GM18520 (cell line): ENCODE measurements around the gene SAV1.
"Not testable (repeated sequence)": the region's sequence is repeated elsewhere in the genome, so short reads cannot be mapped to it uniquely, and the experiment has no call there.

Experiments
- ATAC-seq: cut with Tn5 transposase; IDR thresholded peaks from one replicate; pipeline ENCODE4 v1.9.1; 2021; ENCODE audit not compliant: unreplicated experiment

SAV1 gene

DNA sequence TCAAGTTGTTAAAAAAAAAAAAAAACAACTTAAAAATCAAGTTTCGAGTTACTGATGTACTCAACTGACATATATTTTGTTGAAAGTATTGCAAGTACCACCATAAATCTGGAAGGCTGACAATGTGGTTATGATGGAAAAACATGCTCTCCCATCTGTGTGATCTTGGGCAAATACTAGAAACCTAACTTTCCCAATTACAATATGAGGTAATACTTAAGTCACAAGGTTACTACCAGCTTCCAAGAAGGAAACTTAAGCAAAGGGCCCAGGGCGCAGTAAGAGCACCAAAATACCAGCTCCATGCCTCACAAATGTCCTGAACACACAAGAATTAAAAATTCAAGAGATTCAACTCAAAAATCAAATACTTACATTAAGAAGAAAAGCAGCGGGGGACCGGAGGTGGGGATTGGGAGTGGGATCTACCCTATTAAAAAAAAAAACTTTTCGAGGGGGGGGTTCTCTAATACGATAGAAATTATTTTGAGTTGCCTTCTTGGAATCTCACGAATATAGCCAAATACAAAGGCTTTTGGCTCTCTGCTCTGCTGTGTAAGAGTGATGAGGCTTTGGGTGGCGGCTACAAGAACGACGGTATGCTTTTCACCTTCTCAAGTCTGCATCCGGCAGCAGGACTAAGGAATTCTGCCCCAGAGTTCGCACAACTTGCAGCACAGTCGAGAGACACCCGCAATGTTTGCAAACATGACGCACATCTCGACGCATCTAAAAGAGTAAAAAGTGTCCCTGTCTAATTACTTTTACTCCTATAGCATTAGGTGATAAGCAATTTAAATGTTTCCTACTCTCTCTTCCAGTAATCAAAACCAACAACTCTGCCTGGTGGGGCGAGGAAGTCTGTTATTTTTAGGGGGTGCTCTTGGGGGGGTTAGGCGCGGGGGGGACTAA lies 1.1 kb downstream of the SAV1 start:
- no peak for ATAC-seq

DNA sequence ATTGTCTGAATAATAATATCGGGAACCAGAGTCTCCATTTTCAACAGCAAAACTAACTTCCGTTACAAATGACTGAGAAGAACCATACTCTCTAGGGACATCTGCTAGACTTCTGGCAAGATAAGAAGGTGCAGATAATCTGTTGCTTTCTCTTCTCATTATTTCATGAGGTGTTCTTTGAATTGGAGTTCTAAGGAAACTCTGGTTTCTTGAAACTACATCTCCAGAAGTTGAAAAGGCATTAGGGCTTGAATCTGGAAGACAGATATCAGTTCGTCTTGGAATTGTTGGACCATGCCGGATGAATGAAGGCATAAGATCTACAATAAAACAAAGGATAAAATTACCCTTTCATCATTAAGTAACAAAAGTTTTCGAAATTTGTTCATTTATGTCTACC lies 2.8 kb downstream of the SAV1 start:
- not testable (repeated sequence) for ATAC-seq

DNA sequence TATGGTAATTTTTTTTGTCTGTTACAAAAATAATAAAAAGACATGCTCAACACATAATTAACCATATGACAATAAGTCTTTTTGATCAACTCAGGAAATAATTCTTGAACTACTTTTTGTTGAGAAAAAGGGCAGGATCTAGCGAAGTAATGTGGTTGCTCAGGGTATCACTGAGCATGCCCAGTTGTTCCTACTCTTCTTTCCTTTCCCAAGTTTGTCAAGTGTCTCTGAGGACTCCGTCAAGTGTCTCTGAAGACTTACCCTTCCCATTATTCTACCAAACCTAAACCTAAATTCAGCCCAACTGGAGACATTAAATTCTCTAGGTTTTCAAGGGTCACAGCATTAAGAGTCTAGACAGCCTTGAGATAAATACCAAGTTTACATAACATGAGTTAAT lies 3.5 kb downstream of the SAV1 start:
- not testable (repeated sequence) for ATAC-seq

DNA sequence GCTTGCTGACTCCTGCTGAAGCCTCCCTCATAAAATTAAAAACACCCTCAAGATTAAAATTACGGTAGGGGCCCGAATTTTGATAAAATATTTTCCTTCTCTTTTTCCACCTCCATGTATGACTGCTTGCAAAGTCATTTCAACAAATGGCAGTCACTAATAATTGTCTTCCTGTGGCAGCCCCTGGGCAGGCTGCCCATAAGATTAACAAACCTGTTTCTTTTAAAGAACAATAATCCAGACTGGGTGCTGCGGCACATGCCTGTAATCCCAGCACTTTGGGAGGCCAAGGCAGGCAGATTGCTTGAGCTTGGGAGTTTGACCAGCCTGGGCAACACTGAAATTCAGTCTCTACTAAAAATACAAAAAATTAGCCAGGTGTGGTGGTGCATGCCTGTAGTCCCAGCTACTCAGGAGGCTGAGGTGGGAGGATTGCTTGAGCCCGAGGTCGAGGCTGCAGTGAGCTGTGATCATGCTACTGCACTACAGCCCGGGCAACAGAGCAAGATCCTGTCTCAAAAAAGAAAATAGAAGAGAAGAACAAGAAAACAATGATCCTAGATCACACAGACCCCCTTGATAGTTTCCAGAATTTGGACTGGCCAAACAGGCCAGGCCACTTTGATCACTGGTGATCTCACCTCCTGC lies 8.7 kb downstream of the SAV1 start:
- no peak for ATAC-seq

DNA sequence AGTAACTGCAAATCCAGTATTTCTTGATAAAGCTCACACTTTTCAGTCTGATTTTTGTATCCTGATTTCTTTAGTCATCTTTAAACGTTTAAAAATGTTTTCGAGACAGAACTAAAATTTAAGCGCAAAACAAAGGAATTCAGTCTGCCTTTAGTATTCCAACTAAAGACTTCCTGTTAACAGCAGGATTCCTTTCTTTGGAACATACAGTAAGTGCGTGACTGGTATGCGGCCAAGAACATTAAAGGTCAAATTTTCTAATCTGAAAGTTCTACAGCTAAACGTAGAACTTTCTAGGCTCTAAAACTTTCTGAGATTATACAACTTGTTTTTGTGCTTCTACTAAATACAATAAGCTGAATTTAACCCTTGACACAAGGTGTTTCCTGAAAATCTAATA lies 9.9 kb downstream of the SAV1 start:
- no peak for ATAC-seq

DNA sequence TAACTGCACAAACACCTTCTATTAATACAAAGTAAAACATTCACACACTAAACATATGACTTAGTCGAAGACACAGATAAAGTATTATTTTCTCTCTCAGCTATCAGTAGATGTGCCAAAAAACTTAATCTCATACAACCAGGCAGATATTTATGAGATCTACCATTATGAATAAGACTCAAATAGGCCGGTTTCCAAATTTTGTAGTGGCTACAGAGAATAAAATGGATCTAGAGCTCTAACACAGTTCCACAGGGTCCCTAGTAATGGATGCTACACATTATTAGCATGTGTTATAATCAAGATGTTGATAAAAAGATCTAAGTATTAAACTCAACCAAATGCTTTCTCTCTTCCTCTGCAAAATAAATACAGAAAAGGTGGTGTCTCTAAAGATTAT lies 10.4 kb downstream of the SAV1 start:
- no peak for ATAC-seq

DNA sequence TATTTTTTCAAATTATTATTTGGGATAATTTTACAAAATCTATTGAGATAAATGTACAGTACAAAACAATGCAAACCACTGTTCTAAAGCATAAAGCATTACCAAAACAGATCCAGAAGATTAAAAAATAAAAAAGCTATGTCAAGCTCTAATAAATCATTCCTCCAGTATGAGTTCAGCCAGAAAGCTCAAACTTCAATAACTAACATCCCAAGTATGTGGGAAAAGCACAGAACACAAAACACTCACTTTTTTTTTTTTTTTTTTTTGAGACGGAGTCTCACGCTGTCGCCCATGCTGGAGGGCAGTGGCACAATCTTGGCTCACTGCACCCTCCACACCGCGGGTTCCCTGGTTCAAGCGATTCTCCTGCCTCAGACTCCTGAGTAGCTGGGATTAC lies 11.3 kb downstream of the SAV1 start:
- ATAC-seq = no peak

DNA sequence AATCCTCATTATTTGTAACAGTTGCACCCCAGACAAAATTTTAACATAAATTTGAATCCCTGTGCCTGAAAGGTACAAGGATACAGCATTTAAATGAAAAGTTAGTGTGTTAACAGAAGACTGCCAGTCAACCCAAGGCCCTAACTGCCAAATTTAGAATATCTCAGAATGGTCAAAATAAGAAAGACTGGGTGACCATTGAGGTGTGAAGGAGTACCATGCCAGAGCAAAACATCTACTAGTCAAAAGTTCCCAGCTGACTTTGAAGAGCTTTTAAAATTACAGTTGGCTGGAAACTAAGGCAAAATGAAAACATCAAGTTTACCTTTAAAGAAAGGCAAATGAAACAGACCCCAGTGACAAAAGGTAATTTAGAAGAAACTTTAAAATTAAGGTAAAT lies 18.4 kb downstream of the SAV1 start:
- no peak for ATAC-seq

DNA sequence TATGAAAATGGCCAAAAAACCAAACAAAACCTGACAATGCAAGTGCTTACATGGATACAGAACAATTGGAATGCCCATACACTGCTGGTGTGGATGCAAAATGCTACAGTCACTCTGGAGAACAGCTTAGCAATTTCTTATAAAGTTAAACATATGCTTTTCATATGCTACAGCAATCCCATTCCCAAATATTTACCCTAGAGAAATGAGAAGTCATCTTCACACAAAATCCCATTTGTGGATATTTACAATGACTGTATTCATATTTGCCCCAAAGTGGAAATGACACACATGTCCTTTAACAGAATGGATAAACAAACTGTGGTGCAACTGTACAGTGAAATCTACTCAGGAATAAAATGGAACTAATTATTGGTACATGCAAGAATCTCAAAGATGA lies 20.4 kb downstream of the SAV1 start:
- no peak for ATAC-seq

DNA sequence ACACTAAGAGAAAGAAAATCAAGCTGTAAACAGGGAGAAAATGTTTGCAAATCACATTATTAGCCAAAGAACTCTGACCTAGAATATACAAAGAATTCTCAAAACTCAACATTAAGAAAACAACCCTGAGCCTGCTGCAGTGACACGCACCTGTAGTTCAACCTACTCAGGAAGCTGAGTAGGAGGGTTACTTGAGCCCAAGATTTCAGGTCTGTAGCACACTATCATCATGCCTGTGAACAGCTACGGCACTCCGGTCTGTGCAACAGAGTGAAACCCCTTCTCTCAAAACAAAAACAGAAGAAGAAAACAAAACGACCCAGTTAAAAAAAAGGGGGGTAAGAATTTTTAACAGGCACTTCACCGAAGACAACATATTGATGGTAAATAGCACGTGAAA lies 20.8 kb downstream of the SAV1 start:
- ATAC-seq = no peak

DNA sequence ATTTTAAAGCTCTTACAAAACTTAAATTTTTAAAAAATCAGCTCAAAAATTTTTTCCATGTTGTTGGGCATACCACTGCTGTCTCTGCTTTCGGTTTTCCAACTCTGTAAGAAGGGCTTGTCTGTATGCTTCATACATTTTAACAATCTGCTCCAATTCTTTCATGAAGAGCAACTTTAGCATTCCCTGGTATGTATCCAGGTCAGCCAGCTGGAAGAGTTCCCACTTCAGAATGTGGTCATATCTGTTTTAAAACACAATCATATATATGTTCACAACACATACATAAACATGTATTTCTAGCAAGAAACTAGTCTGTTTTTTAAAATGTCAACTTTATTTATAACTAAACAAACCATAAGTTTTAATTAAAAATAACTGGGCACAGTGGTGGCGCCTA lies 33.0 kb downstream of the SAV1 start:
- ATAC-seq = no peak

DNA sequence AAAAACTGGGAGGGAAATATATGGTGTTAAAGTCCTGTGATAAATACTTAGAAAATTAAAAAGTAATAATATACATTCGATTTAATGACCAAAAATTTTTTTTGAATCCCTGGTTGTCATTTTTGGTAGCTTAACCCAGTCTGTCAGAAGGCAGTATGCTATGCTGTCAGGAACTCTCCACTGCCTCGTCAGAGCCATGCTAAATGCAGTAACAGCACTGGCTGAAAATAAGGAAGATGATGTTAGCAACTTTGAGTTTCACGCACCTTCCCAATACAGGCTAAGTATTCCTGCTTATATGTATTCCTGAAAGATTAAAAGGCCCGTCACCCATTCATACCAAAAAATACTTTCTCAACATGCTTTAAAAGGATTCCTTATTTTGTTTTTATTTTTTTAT lies 34.2 kb downstream of the SAV1 start:
- no peak for ATAC-seq

DNA sequence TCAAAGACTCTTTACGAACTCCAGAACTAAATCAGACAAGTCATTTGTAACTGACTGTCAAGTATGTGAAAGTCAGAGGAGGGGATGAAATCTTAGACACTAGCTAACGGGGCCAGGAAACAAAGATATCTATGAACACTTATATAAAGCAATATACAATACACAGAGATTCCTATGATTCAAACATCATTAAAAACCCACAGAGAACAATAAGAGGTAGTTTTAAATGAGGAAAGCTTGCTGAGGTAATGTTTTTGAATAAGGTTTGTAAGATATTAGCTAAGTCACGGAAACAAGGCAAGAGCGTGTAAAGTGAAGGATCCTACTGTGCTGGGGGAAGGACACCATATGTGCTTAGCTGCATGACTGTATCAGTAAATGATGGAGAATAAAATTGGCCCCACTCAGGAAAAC lies 36.7 kb downstream of the SAV1 start:
- ATAC-seq = no peak

DNA sequence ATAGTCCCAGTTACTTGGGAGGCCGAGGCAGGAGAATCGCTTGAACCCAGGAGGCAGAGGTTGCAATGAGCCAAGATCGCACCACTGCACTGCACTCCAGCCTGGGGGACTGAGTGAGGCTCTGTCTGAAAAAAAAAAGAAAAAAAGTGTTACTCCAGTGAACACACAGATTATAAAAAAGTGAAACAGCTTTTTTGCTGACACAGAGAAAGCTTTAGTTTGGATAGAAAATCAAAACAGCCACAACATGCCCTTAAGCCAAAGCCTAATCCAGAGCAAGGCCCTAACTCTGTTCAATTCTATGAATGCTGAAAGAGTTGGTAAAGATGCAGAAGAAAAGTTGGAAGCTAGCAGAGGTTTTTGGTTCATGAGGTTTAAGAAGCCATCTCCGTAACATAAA lies 43.2 kb downstream of the SAV1 start:
- ATAC-seq = not testable (repeated sequence)

DNA sequence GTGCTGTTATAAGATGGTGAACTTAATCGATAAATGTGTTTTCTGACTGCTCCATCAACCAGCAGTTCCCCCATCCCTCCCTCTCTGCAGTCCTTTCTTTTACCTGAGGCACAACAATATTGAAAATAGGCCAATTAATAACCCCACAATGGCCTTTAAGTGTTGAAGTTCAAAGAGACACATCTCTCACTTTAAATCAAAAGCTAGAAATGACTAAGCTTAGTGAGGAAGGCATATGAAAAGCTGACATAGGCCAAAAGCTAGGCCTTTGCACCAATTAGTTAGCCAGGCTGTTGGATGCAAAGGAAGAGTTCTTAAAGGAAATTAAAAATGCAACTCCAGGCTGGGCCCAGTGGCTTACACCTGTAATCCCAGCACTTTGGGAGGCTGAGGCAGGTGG lies 43.7 kb downstream of the SAV1 start:
- no peak for ATAC-seq

DNA sequence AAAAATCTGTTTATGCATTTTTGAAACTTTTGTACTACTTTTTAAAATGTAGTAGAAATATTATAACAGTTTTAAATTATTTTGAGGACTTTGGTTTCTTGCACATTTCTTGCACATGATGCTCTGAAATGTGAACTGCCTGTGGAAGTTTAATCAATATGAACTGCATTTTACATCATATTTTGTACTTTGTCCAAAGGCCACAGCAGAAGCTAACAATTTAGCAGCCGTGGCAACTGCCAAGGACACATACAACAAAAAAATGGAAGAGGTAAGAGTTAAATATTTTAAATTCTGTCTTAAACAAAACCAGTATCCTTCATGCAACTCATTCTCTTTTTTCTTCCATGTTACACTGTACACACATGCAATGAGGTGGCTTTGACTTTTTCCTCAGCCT lies 45.1 kb downstream of the SAV1 start:
- no peak for ATAC-seq

DNA sequence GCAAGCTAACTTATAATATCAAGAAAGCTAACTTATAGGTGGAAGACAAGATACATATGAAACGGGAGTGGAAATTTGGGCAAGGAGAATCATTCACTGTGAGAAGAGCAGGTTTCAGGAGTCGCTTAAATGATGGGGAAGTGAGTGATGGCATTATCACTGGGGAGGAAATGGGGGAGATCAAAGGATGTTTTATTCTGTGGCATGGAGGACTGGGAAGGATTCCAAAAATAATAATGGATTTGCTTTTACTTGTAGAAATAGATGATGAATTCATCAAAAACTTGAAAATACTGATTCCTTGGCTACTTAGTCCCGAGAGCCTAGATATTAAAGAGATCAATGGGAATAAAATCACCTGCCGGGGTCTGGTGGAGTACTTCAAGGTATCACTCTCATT lies 47.8 kb downstream of the SAV1 start:
- no peak for ATAC-seq

DNA sequence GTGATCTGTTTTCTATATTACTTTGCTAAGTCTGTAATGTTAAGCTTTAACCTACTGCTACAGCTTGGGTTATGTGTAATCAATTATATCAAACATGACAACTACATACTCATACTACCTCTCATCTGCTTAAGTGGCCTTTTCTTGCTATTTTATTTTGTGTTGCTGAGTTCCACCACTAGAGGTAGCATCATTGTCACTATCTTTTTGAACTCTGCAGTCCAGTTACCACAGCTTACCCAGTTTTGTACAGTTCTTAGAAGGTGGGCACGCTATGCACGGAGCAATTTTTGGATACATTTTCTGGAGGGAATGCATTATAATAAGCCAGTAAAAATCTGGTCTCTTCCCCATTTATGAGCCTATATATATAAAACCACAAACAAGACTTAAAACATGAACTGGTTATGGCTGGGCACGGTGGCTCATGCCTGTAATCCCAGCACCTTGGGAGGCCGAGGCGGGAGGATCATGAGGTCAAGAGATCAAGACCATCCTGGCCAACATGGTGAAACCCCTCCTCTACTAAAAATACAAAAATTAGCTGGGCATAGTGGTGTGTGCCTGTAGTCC lies 48.5 kb downstream of the SAV1 start:
- ATAC-seq = peak; percentile 41

DNA sequence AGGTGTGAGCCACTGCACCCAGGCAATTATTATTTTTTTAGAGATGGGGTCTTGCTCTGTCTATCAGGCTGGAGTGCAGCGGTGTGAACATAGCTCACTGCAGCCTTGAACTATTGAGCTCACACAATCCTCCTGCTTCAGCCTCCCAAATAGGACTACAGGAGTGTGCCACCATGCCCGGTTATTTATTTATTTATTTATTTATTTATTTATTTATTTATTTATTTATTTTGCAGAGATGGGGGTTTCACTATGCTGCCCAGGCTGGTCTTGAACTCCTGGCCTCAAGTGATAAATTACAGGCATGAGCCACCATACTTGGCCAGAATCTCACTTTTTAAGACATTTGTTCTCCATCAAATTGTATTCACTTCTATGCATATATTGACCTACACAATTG lies 51.8 kb downstream of the SAV1 start:
- no peak for ATAC-seq

DNA sequence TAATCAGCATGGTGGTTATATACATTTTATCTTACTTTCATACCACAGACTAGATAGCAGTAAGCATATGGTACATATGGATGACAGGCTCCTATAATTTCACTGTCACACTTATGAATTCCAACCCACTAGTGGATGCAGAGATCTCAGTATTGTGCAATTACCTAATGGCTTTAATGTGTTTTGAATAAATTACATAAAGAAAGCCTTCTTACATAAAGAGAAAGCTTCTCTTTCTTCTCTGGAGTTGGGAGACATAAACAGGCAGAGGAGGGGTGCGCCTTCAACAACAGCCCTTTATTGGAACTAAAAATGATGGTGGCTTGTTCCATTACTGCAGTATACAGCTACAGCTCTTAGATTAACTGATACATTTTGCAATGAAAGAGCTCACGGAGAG lies 52.6 kb downstream of the SAV1 start:
- ATAC-seq = no peak

DNA sequence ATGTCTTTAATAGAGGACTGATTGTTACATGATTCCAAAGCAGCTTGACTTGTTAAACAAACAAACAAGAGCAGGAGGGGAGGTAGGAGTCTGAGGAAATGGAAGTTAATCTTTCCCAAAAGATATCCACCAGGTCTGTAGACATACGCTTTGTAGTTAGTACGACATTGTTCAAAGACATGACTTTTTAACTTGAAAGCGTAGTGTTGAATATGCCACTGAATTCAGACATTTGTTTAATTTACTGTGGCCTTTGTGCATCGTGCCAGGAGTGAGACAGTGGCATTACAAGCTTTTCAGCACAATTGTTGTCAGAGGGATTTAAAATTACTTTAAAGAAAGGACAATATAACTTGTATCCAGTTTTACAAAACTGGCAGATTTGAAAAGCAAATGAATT lies 53.0 kb downstream of the SAV1 start:
- ATAC-seq = no peak

DNA sequence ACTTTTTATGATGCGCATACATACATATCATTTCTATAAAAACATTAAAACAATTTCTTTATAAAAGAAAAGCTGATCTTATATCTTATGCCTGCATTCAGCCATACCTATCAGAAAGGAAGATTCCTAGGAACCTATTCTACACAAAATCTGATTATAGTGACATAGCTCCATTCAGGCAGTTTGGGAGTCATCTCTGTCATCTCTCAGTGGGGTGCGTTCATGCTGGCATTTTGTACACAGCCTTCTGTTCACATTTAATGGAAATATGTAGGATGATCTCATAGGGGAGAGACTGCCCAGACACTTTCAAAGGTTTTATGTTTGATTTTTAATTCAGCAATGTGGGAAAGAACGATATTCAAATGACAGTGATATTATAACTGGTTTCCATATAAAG lies 55.3 kb downstream of the SAV1 start:
- no peak for ATAC-seq
